HFFc6 (cell line): Measurements from ENCODE around the gene S1PR2. TPM values are rescaled to one million over a fixed set of nuclear protein-coding genes. Genes with fewer than 3 reads are reported as not detected.

Source experiments
- DNase-seq: peaks from one replicate; pipeline ENCODE4 v3.0.0-alpha.2; 2018
- H3K27ac Mint-ChIP-seq: 2 replicates; pipeline ENCODE4 v1.8.0; 2020; ENCODE audit warnings: mild to moderate bottlenecking, mixed read lengths
- H3K27me3 Mint-ChIP-seq: 2 replicates; pipeline ENCODE4 v1.8.0; 2021; ENCODE audit warnings: mild to moderate bottlenecking, moderate library complexity, mixed read lengths; ENCODE audit not compliant: insufficient read depth
- H3K36me3 Mint-ChIP-seq: 2 replicates; pipeline ENCODE4 v1.8.0; 2021; ENCODE audit warnings: low read depth, mixed read lengths
- H3K4me1 Mint-ChIP-seq: 2 replicates; pipeline ENCODE4 v1.8.0; 2020; ENCODE audit warnings: low read depth, mixed read lengths
- H3K4me3 Mint-ChIP-seq: 2 replicates; pipeline ENCODE4 v1.8.0; 2020; ENCODE audit warnings: mild to moderate bottlenecking, moderate library complexity, mixed read lengths
- H3K9me3 Mint-ChIP-seq: 2 replicates; pipeline ENCODE4 v1.8.0; 2020; ENCODE audit warnings: mild to moderate bottlenecking, mixed read lengths
- total RNA-seq, 6 experiments: library from RNA; stranded (reverse); fragmentation: NEBNext Ultra II Directional; extraction: Animal tissue kit (Norgen Biotek cat#: 25700); gene quantifications; 2 replicates in 1 of 6; 3 replicates in 5 of 6; pipeline ENCODE4 v1.2.3, GENCODE V29; 2021
- TF ChIP-seq, protein P1 (sequence below): fragments of 200-600 bp; sonication (generic); IDR thresholded peaks from 2 replicates; pipeline ENCODE4 v1.5.0; 2021; ENCODE audit warnings: antibody characterized with exemption, mild to moderate bottlenecking

The S1PR2 gene
- total RNA-seq, 6 experiments from 2014 or later, result 16.8 to 22.0 (median 20.5) TPM

DNA sequence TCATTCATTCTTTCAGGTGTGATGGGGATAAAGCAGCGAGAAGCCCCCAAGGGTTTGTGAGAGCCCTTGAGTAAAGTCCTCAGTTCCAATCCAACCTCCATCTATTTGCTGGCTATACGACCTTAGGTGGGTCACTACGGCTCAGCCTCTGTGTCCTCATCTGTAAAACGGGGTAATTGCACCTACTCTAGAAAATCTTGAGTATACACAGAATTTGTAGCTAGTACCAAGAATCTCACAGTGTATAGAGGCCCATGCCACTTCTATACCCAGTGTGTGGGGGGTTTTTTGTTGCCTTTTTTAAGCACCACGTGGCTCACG is 36.0 kb downstream of the S1PR2 start:
- TF ChIP-seq, protein P1, sequence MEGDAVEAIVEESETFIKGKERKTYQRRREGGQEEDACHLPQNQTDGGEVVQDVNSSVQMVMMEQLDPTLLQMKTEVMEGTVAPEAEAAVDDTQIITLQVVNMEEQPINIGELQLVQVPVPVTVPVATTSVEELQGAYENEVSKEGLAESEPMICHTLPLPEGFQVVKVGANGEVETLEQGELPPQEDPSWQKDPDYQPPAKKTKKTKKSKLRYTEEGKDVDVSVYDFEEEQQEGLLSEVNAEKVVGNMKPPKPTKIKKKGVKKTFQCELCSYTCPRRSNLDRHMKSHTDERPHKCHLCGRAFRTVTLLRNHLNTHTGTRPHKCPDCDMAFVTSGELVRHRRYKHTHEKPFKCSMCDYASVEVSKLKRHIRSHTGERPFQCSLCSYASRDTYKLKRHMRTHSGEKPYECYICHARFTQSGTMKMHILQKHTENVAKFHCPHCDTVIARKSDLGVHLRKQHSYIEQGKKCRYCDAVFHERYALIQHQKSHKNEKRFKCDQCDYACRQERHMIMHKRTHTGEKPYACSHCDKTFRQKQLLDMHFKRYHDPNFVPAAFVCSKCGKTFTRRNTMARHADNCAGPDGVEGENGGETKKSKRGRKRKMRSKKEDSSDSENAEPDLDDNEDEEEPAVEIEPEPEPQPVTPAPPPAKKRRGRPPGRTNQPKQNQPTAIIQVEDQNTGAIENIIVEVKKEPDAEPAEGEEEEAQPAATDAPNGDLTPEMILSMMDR, result no peak
- peaks cover 2% of the 10 kb centered on the region for H3K27me3 Mint-ChIP-seq
- peaks cover 7% of the 10 kb centered on the region for H3K36me3 Mint-ChIP-seq
- peak overlapping the region; percentile 91 for H3K27ac Mint-ChIP-seq
- peak overlapping the region; percentile 94 for H3K4me3 Mint-ChIP-seq
- peaks cover 25% of the 10 kb centered on the region for H3K4me1 Mint-ChIP-seq
- DNase-seq, result no peak
- H3K9me3 Mint-ChIP-seq, result no peaks in the 10 kb centered on the region

DNA sequence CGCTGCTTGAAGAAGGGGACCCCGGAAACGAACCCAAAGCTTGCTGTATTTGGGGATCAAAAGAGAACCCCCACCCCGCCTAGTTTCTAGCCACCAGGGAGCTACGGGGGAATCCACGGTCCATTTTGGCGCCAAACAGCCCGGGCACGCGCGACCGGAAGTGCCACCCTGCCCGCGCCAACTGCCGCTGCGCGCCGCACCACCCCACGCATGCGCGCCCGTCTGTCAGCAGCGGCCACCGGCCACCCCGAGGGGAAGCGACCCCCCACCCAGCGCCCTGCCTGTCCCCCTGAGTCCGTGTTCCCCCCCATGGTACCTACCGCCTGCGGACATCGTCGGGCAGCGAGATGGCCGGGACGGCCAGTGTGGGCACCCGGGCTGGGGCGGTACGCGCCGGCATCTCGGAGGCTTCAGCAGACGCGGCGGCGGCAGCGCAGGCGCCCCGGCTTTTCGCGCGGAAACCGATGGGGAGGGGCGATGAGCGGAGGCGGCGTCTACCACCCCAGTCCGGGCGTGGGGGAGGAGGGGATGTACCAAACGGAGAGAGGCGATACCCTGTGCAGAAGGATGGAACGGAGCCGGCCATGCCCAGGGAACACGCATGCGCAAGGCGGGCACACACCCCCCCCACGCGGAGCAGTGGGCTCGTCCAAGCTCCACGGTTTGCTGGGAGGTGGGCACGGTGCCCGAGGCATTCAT is 36.5 kb downstream of the S1PR2 start, which contains the start of gene DNMT1:
TSS of gene DNMT1 (minus strand) at position 454 of the 699 bp plus-strand sequence. CDS start at position 400, 54 bp downstream.
- peak within 1 kb of the TSS; percentile 91 for H3K27ac Mint-ChIP-seq
- peaks cover 2% of the 10 kb centered on the region for H3K27me3 Mint-ChIP-seq
- H3K4me1 Mint-ChIP-seq, result peaks cover 30% of the 10 kb centered on the region
- peaks cover 12% of the 10 kb centered on the region for H3K36me3 Mint-ChIP-seq
- no peaks in the 10 kb centered on the region for H3K9me3 Mint-ChIP-seq
- TF ChIP-seq, protein P1, result no peak
- H3K4me3 Mint-ChIP-seq, result peak within 1 kb of the TSS; percentile 94
- DNase-seq, result peak; percentile 95

DNA sequence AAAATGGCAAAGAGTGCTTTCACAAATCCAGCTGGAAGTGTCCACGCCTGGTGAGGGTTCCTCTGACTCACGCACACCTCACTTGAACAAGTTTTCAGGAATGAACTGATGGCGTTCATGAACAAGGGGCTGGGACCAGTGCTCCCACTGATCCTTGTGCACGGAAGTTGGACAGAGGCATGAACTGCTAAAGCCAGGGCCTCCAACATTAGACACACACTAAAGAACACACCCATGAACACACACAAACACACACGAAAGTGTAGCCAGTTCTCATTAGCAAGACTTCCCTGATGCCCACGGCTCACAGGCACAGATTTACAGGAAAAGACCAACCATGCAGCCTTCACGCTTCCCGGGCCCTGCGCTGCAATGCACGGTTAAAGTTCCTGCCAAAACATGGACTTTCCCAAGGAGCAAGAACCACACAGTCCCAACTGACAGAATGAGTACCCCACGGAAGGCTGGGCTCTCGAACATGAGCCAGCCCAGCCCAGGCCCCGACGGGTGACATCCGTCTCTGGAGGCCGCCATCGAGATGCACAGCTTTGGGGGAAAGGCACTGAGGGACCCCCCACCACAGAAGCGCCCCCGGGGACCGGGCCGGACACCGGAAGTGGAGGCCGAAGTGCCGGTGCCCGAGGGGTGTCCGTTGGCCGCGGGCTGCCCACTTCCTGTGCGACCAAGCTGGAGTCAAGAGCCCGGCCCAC is 37.2 kb downstream of the S1PR2 start:
- peak; percentile 52 for DNase-seq
- peak overlapping the region; percentile 94 for H3K4me3 Mint-ChIP-seq

DNA sequence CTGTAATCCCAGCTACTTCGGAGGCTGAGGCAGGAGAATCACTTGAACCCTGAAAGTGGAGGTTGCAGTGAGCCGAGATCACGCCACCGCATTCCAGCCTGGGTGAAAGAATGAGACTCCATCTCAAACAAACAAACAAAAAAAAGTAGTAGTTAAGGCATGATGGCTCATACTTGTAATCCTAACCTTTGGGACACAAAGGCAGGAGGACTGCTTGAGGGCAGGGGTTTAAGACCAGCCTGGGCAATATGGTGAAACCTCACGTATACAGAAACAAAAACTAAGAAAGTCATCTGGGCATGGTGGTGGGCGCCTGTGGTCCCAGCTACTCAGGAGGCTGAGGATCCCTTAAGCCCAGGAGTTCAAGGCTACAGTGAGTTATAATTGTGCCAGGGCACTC is 38.2 kb downstream of the S1PR2 start:
- Mint-ChIP-seq H3K4me3 (peak overlapping the region; percentile 94), H3K27ac (peak overlapping the region; percentile 91), H3K36me3 (peaks cover 14% of the 10 kb centered on the region), H3K4me1 (peaks cover 34% of the 10 kb centered on the region), H3K27me3 (peaks cover 2% of the 10 kb centered on the region), H3K9me3 (no peaks in the 10 kb centered on the region)
- TF ChIP-seq, protein P1, result no peak
- no peak for DNase-seq

More for the DNA sequence above, 37.2 kb downstream of the S1PR2 start:
- peaks cover 2% of the 10 kb centered on the region for H3K27me3 Mint-ChIP-seq
- TF ChIP-seq, protein P1, result no peak
- peak overlapping the region; percentile 91 for H3K27ac Mint-ChIP-seq
- peaks cover 31% of the 10 kb centered on the region for H3K4me1 Mint-ChIP-seq
- H3K9me3 Mint-ChIP-seq, result no peaks in the 10 kb centered on the region
- H3K36me3 Mint-ChIP-seq, result peaks cover 14% of the 10 kb centered on the region

DNA sequence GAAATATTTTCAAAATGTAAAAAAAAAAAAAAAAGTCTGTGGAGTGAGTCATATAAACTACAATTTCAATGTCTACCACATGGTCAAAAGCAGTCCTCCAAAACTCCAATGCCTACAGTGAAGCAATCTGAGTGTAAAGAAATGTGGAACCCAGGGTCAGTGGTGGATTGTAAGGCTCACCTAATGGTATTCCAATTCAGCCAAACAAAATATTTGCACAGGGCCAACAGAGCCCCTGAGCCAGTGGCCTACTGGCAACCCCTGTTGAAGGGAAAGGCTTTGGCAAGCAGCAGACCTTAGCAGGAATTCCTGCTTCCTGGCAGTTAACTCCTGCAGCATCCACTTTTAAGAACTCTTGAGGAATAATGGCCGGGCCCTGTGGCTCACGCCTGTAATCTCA is 39.8 kb downstream of the S1PR2 start:
- Mint-ChIP-seq H3K4me3 (peak overlapping the region; percentile 43), H3K27me3 (peaks cover 2% of the 10 kb centered on the region), H3K9me3 (no peaks in the 10 kb centered on the region), H3K36me3 (peaks cover 14% of the 10 kb centered on the region), H3K27ac (peak overlapping the region; percentile 74), H3K4me1 (peaks cover 34% of the 10 kb centered on the region)
- TF ChIP-seq, protein P1, result no peak
- peak; percentile 74 for DNase-seq
